Right atrium auricular region (tissue), 2 donors: Measurements from ENCODE around the gene RREB1. TPM values are rescaled to one million over a fixed set of nuclear protein-coding genes. Genes with fewer than 3 reads are reported as not detected.

Experiments used
- DNase-seq: peaks from one replicate; pipeline ENCODE4 v3.0.0-alpha.2; 2019; ENCODE audit warnings: low spot score
- H3K27ac ChIP-seq, 2 donors: fragments of 200-600 bp; sonication (generic); 1 replicate in 1 of 2; 2 replicates in 1 of 2; pipeline ENCODE4 v1.5.1; 2016 to 2019
- H3K27me3 ChIP-seq, 2 donors: fragments of 200-600 bp; sonication (generic); one replicate each; pipeline versions ENCODE4 v1.5.1 to v1.6.0; 2017 to 2019
- H3K36me3 ChIP-seq: fragments of 200-600 bp; sonication (generic); one replicate; pipeline ENCODE4 v1.5.1; 2016
- H3K4me1 ChIP-seq, 2 donors: fragments of 200-600 bp; sonication (generic); one replicate each; pipeline versions ENCODE4 v1.5.1 to v1.6.0; 2017 to 2019
- H3K4me3 ChIP-seq, 2 donors: fragments of 200-600 bp; sonication (generic); 1 replicate in 1 of 2; 2 replicates in 1 of 2; pipeline ENCODE4 v1.5.1; 2017 to 2019; ENCODE audit warnings: mild to moderate bottlenecking in 1 of 2, moderate library complexity in 1 of 2
- H3K9me3 ChIP-seq, 2 donors: fragments of 200-600 bp; sonication (generic); one replicate each; pipeline ENCODE4 v1.5.1; 2019
- total RNA-seq, 2 donors: library from RNA; depleted of rRNA; stranded (reverse); fragments of >200 nt; gene quantifications; one replicate each; pipeline ENCODE4 v1.1.0, GENCODE V29; 2016
- TF ChIP-seq, protein P1 (sequence below), 2 donors: fragments of 200-600 bp; sonication (generic); IDR thresholded peaks; one replicate each; pipeline ENCODE4 v1.5.1; 2019; ENCODE audit warnings: antibody characterized with exemption in 2 of 2

The RREB1 gene
- total RNA-seq, 2 donors from 2014 or later: 25.5 to 30.3 TPM

DNA sequence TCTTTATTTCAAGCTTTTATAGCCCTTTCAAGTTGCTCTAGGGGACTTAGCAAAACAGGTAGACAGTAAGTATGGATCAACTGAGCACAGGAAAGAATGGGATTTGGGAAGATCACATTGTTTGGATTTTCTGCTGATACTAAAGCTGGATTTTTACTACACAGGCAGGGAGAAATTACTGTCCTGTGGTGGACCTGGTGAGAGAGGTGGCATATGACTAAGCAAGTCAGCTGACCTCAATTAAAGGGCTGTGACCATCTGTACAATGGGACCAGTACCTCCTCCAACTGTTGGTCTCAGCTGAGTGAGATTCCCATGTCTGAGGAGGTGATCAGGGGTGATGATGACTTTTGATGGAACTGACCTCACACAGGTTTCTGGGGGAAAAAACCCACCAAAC is 28.0 kb downstream of the RREB1 start:
- Histone ChIP-seq H3K9me3 (no peaks in the 10 kb centered on the region), H3K27me3 (no peaks in the 10 kb centered on the region), H3K27ac (no peak overlapping the region), H3K4me1 (peaks cover 0 to 53% of the 10 kb centered on the region in 2 donors), H3K36me3 (no peaks in the 10 kb centered on the region), H3K4me3 (no peak overlapping the region)
- DNase-seq: peak; percentile 5
- TF ChIP-seq, protein P1, sequence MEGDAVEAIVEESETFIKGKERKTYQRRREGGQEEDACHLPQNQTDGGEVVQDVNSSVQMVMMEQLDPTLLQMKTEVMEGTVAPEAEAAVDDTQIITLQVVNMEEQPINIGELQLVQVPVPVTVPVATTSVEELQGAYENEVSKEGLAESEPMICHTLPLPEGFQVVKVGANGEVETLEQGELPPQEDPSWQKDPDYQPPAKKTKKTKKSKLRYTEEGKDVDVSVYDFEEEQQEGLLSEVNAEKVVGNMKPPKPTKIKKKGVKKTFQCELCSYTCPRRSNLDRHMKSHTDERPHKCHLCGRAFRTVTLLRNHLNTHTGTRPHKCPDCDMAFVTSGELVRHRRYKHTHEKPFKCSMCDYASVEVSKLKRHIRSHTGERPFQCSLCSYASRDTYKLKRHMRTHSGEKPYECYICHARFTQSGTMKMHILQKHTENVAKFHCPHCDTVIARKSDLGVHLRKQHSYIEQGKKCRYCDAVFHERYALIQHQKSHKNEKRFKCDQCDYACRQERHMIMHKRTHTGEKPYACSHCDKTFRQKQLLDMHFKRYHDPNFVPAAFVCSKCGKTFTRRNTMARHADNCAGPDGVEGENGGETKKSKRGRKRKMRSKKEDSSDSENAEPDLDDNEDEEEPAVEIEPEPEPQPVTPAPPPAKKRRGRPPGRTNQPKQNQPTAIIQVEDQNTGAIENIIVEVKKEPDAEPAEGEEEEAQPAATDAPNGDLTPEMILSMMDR (IDR thresholded peaks at IDR 0.05): no peak

DNA sequence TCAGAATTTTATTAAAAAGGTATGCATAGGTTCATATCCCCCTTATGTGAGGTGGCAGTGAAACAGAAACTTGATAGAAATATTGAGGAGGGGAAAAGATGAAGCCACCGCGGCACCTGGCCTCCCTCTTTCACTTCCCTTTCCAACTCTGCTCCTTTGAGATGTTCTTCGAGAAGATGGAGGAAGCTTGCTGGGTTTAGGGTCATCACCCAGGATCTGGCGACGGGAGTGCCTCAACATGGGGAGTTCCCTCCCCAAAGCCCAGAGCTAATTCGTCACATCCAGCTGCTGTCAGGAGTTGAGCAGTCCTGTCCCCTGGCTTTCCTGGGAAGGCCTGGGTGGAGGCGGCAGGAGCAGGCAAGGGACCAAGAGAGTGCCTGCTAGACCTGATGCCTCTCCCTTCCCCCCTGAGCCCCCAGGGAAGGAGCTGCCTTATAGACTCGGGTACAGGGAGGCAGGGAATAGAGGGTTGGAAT is 29.1 kb downstream of the RREB1 start:
- Histone ChIP-seq H3K4me3 (no peak overlapping the region), H3K4me1 (peaks cover 0 to 53% of the 10 kb centered on the region in 2 donors), H3K36me3 (no peaks in the 10 kb centered on the region)

DNA sequence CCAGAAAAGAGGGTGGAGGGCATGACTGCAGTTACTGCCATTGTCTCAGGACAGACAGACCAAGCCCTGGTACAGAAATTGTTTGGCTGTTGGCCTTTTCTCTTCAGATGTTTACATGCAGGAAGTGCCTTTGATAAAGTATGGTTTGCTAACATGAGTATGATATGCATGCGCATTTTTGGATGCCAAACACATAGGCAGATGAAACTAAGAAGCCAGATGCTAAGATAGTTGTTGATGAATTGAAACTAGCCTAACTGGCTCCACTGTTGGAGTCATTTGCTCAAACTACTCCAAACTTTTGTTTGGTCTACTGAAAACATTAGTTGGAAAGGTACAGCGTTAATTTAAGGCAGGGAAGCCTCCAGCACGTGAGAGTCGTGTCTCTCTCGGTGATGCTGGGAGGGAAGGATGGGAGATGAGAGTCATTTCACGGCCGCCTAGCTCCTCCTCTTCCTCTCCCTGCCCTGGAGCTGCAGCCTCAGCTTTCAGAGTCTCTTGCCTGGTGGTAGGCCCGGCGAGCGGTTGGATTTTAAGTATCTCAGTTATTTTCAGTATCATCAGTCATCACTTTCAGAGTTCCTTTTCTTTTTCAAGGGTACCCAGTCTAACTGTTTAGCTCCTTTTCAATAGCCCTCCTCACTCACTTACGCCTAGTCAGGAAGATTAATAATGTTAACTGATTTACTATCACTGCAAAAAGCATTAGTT is 29.7 kb downstream of the RREB1 start:
- Histone ChIP-seq H3K27me3 (no peaks in the 10 kb centered on the region), H3K36me3 (no peaks in the 10 kb centered on the region), H3K9me3 (no peaks in the 10 kb centered on the region), H3K27ac (peak overlapping the region; percentile 69 to 82), H3K4me1 (peaks cover 0 to 58% of the 10 kb centered on the region in 2 donors), H3K4me3 (peak overlapping the region in 1 of 2 donors; percentile 25)
- TF ChIP-seq, protein P1 (IDR thresholded peaks at IDR 0.05): no peak
- no peak for DNase-seq

More for the DNA sequence above, 29.1 kb downstream of the RREB1 start:
- no peak for DNase-seq
- Histone ChIP-seq H3K9me3 (no peaks in the 10 kb centered on the region), H3K27ac (peak overlapping the region; percentile 69 to 82), H3K27me3 (no peaks in the 10 kb centered on the region)
- TF ChIP-seq, protein P1 (IDR thresholded peaks at IDR 0.05): no peak

DNA sequence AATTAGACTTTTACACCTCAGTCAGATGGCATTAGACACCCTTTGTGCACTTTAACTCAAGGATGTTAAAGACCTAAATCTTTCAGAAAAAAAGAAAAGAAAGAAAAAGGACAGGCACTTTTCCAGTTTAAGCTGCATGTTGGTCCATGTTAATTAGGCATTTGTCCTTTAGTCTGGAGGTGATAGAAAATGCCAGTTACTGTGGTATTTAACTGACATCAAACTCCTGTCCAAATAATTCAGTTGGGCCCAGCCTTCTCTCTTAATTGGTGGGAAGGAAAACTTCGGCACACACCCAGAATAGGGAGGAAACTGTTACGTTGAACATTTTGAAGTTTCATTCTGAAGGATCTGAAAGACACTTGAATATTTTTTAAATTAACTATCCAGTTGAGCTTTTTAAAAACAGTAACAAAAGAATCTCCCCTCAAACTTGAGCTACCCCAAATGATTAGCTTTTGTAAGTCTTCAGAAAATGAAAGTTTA is 30.3 kb downstream of the RREB1 start:
- H3K9me3 ChIP-seq: no peaks in the 10 kb centered on the region
- peak overlapping the region; percentile 69 to 82 for H3K27ac ChIP-seq
- H3K4me3 ChIP-seq: no peak overlapping the region
- no peak for DNase-seq
- no peaks in the 10 kb centered on the region for H3K27me3 ChIP-seq
- no peaks in the 10 kb centered on the region for H3K36me3 ChIP-seq
- TF ChIP-seq, protein P1 (IDR thresholded peaks at IDR 0.05): no peak
- H3K4me1 ChIP-seq: peaks cover 0 to 59% of the 10 kb centered on the region in 2 donors

DNA sequence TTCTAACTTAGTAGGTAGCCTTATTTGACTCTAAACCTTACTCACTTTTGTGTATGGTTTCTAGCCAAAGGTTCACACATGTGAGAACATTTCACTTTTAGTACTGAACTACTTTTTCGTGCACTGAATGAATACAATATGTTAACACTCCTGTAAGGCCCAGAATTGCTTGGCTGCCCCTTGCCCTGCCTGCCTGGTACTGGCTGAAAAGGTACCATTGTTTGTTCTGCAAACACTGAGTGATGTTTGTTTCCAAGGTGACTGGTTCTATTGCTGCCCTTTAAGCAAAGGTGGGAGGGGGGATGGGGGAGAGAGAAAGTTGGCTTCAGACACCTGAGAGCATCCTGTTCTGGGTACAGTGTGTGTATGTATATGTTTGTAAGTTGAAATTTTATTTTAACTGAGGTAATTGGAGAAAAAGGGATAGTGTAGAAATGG is 31.2 kb downstream of the RREB1 start:
- H3K4me1 ChIP-seq: peaks cover 0 to 67% of the 10 kb centered on the region in 2 donors
- H3K27me3 ChIP-seq: no peaks in the 10 kb centered on the region
- H3K36me3 ChIP-seq: no peaks in the 10 kb centered on the region
- DNase-seq: no peak
- H3K27ac ChIP-seq: peak overlapping the region; percentile 69 to 82
- no peak overlapping the region for H3K4me3 ChIP-seq
- TF ChIP-seq, protein P1 (IDR thresholded peaks at IDR 0.05): no peak
- no peaks in the 10 kb centered on the region for H3K9me3 ChIP-seq
